ENCODE measurements around the gene TYMP.
"Not testable (repeated sequence)": the region's sequence is repeated elsewhere in the genome, so short reads cannot be mapped to it uniquely, and the experiment has no call there.

Gene TYMP

DNA sequence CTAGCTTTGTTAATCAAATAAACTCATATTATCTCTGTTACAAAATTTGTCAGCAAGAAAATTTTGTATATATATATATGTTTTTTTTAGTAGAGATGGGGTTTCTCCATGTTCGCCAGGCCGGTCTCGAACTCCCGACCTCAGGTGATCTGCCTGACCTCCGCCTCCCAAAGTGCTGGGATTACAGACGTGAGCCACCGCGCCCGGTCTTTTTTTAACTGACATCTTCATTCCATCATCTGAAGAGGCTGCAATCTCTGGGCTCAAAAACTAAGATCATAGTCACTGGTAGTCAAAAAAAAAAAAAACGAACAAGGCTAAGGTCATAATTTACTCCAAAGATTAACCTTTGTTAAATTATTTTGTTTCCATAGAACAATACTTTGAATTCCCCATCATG, 10.6 kb upstream of the TYMP start:
- DNase-seq (ENCODE audit: low spot score), result no peak

DNA sequence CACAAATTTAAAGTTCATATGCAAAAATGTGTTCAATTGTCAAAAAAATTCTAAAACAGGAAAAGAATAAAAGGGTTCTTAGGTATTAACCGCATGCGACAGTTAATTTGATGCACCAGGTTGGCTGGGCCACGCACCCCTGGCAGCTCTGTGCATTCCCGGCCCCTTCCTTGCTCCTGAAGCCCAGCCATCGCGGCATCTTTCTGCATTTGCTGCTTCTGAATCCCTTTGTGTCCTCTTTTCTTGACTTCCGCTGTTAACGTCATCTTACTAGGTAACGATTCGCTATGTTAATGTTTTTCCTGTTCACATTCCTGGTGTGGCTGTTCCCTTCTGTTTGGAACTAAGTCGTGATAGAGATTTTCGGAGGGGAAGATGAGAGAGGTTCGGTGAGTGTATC, 8.0 kb upstream of the TYMP start:
- DNase-seq (ENCODE audit: low spot score), result no peak

DNA sequence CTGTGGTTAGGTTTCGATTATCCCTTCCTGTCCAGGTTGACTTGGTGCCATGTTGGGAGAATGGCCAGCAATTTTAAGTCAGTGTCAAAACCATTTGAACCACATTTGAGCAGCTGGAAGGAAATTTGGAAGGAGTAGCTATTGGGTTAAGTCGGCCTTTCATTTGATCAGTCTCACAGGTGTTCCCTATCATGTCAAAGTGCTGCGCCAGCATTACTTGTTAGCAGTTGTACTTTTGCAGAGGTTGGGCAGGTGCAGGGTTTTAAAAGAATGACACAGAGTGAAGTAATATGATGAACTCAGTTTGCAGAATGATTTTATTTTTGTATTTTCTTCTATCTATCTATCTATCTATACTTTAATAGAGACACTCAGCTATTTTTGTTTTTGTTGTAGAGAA, 6.4 kb upstream of the TYMP start:
- DNase-seq (ENCODE audit: low spot score), result no peak

DNA sequence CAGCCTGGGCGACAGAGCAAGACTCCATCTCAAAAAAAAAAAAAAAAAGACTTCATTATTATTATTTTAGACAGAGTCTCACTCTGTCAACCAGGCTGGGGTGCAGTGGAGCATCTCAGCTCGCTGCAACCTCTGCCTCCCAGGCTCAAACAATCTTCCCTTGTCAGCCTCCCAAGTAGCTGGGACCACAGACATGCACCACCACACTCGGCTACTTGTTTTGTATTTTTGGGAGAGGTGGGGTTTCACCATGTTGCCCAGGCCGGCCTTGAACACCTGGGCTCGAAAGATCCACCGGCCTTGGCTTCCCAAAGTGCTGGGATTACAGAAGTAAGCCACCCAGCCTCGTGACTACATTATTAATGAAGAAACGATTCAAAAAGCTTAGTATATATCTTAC, 5.3 kb upstream of the TYMP start:
- DNase-seq (ENCODE audit: low spot score), result no peak

DNA sequence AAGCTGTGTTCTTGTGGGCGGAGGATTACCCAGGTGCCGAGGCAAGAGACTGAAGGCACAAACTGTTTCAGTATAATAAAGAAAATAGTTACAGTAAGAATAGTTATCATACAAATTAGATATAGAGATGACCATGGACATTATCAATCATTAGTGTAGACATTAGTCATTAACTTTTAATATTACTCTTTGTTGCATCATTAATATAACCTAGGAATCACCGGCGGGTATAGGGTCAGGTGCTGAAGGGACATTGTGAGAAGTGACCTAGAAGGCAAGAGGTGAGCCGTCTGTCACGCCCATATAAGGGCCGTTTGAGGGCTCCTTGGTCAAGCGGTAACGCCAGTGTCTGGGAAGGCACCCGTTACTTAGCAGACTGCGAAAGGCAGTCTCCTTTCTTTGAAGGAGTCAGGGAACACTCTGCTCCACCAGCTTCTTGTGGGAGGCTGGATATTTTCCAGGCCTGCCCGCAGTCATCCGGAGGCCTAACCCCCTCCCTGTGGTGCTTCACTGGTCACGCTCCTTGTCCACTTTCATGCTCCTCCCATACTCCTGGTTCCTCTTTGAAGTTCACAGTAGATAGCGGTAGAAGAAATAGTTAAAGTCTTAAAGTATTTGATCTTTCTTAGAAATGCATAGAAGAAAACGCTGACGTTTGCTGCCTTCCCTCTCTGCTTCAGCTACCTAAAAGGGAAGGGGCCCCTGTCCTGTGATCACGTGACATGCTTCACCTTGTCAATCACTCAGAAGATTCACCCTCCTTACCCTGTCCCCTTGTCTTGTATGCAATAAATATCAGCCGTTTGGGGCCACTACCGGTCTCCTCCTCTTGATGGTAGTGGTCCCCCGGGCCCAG, 4.3 kb upstream of the TYMP start:
- not testable (repeated sequence) for DNase-seq (ENCODE audit: low spot score)

DNA sequence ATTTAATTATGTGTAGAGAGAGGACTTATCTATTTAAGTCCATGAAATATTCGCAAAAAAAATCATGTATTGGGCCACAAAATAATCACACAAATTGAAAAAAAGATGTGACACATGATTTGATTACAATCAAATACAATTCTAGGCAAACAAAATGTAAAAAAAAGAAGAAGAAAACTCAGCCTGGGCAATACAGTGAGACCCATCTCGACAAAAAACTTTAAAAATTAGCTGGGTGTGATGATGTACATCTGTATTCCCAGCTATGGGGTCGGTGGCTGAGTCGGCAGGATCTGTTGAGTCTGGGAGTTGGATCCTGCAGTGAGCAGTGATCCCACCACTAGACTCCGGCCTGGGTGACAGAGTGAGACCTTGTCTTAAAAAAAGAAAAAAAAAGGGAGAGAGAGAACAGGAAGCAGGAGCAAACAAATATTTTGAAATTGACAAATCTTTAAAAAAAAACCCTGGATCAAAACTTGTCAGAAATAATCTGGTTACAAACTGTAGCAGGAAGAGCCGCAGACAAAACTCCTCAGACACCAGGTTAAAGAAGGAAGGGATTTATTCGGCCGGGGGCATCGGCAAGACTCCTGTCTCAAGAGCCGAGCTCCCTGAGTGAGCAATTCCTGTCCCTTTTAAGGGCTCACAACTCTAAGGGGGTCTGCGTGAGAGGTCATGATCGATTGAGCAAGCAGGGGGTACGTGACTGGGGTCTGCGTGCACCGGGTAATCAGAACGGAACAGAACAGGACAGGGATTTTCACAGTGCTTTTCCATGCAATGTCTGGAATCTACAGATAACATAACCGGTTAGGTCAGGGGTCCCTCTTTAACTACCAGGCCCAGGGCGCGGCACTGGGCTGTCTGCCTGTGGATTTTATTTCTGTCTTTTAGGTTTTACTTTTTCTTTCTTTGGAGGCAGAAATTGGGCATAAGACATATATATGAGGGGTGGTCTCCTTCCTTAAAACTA, 3.3 kb upstream of the TYMP start:
- DNase-seq (ENCODE audit: low spot score), result no peak

DNA sequence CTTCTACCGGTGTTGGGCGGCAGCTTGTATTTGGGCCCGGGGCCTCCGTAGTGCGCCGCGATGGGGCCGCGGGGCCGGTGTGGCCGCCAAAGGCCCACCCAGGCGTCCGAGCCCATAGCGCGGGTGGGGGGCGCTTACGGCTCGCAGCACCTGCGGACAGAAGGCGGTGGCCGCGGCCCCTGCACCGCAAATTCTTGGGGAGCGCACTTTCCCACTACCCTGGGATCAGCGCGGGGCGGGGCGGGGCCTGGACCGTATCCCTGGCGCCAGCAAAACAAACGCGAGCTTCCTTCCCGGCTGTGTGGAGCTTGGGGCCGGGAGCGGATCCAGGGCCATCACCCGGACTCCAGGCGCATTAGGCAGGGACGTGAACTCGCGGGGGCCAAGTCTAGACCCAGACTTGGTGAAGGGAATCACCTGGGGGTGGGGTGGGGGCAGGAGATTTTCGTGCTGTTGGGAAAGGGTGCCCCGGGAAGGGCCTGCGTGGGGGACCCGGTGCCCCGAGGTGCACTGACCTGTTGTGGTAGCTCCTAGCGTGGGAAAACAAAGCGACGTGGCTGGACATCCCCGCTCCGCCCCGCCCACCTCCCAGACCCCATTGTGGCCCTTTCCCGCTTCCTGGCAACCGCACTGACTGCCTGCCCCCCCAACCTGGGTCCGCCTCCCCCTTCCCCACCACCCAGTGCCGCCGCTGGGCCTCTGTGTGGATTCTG, 2.3 kb upstream of the TYMP start:
- peak; percentile 35 for DNase-seq (ENCODE audit: low spot score)

DNA sequence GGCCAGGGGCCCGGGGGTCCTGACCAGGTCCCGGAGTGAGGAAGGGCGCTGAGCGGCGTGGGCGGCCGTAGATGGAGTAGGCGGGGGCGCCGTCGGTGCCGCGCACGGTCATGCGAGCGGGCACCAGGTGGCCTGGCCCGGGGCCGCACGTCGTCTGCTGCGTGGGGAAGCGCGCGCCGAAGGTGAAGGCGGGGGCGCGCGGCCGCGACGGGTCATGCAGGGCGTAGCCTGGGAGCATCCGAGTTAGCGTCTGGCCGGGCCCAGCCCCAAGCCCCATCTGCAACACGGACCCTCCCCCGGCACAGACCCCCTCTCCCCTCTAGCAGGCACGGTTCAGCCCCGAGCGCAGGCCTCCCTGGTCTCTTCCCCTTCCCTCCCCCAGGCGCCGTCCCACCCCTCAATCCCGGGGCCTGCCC, 1.7 kb upstream of the TYMP start:
- DNase-seq (ENCODE audit: low spot score), result no peak

DNA sequence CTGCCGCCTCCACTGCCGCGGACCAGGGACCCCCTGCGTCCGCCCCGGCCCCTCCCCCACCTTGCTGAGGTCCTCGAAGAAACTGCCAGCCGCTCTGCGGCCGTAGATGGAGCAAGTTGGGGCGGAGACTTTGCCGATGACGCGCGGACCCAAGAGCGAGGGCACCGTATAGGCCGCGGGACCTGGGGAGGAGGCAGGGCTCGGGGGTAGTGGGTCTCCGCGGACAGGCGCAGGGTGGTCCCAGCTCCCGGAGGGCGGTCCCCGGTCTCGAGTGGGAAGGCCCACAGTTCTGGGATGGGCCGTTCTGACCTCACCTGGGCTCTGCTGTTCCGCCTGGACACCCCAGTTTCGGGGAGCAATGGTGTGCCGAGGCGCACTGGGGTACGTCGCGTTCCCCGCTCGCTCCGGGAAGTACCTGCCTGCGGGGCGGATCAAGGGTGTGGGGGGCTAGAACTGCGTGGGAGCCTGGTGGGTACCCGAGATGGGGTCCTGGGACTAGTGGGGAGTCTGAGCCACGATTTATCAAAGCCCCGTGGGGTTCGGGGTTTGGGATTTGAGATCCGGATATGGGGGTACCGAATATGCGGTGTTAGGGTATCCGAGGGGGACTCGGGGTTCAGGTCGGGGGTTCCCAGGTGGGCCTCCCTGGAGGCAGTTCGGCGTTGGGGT, 1.2 kb upstream of the TYMP start:
- peak; percentile 26 for DNase-seq (ENCODE audit: low spot score)

DNA sequence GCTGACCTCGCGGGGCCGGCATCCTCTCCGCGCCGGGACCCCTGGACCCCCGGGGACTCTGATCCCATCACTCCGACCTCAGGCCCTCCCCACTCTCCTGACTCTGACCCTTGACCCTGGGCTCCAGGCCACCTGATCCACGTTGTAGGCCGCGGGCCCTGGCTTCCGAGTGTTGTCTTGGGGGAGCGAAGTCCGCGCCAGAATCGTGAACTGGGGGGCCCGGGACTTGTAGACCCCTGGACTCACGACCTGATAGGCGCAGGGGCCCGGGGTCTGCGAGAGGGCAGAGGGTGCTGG, 716 bp upstream of the TYMP start:
- DNase-seq (ENCODE audit: low spot score), result no peak

DNA sequence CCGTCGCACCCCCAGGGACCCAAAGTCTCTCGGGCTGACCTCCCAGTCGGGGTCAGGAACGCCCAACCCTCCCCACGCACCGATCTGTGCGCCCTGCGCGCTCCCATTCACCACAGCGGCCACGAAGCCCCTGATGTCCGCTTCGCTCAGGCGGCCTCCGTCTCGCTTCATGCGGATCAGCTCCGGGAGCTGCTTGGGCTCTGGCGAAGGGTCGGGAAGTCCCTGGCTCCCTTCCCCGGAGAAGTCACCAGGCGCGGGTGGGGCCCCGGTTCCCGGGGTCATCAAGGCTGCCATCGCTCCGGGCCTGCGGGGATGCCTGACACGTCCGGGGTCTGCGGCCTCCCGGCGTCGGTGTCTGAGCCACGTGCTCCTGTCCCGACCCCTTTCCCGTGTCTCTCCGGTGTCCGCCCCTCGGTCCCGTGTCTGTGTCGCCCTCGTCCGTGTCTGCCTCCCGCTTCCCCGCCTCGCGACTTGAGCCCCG, 356 bp downstream of the TYMP start:
- DNase-seq (ENCODE audit: low spot score), result no peak

DNA sequence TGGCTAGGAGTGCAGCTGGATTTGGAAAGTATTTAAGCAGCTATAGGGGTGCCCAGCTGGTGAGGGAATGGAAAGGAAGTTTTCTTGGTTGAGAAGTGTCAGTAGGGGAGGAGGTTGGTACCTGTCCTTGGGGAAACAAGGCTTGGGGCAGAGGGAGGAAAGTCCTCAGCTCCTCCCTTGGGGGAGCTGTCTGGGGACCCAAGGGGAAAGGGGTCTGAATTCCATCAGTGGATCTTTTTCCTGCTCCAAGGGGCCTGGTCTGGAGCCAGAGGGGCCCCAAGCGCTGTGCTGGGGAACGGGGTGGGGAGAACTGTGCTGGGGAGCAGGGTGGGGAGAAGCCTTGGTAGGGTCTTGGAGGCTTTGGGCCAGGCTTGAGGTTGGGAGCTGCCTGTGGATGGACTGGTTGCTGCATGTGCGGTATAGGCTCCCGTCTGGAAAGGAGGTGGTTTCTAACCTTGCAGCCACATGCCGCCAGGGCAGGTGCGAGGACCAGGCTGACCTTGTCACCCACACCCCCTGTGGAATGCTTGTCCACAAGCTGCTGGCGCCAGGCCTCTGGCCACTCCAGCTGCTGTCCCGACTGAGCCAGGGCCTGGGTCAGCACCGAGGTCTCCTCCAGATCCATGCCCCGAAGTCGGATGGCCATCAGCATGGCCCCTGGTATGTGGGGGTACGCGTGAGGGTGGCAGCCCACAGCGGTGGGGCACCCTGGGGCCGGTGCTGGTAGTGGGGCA, 963 bp downstream of the TYMP start:
- no peak for DNase-seq (ENCODE audit: low spot score)

DNA sequence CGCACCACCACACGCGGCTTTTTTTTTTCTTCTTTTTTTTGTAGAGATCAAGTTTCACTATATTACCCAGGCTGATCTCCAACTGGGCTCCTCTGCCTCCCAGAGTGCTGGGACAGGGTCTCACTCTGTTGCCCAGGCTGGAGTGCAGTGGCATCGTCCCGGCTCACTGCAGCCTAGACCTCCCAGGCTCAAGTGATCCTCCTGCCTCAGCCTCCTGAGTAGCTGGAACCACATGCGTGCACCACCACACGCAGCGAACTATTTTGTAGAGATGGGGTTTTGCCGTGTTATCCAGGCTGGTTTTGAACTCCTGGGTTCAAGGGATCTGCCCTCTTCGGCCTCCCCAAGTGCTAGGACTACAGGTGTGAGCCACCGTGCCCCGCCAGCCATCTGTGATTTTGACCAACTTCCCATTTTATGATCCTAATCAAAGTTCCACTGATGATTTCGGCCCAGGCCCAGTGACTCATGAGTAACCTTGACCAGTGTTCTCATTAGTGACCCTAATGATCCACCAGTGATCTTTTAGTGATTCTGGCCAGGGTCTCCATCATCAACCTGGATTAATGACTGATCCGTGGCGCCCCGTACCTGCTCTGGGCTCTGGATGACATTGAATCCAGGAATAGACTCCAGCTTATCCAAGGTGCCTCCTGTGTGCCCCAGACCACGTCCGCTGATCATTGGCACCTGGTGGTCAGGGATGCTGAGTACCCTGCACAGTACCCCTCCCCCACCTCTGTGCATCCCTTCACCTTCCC, 1.7 kb downstream of the TYMP start:
- DNase-seq (ENCODE audit: low spot score), result no peak

DNA sequence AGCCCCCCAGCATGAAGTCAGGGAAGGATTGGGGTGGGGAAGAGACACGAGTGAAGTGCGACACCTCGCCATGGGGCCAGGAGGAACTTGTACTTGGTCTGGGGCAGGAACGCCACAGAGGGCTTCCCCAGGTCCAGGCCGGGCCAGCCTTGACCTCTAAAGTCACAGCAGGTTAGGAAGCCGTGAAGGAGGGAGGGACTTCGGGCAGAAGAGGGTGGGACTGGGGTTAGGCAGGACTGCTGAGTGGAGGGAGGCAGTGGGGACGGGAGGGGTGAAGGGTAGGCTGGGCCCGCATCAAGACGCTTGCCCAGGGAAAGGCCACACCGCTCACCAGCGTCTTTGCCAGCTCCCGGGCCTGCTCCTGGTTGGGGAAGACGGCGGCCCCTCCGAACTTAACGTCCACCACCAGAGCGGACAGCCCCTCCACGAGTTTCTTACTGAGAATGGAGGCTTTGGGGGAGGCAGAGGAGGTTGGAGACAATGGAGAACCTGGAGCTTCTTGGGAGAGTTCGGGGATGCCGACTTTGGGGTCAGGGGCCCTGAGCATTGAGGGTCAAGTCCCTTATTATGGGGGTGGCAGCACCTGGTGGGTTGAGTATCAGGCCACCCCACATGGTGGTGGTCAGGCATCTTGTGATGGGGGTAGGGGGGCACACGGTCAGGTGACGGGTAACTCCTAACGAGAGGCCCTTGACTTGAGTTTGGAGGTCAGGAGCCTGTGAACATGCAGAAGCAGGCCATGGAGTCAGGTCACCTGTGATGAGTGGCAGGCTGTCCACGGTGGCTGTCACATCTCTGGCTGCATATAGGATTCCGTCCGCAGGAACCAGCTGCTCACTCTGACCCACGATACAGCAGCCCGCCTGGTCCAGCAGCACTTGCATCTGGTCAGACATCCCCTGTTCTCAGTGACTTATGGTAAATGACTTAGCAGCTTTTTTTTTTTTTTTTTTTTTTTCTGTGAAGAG, 2.7 kb downstream of the TYMP start:
- no peak for DNase-seq (ENCODE audit: low spot score)

DNA sequence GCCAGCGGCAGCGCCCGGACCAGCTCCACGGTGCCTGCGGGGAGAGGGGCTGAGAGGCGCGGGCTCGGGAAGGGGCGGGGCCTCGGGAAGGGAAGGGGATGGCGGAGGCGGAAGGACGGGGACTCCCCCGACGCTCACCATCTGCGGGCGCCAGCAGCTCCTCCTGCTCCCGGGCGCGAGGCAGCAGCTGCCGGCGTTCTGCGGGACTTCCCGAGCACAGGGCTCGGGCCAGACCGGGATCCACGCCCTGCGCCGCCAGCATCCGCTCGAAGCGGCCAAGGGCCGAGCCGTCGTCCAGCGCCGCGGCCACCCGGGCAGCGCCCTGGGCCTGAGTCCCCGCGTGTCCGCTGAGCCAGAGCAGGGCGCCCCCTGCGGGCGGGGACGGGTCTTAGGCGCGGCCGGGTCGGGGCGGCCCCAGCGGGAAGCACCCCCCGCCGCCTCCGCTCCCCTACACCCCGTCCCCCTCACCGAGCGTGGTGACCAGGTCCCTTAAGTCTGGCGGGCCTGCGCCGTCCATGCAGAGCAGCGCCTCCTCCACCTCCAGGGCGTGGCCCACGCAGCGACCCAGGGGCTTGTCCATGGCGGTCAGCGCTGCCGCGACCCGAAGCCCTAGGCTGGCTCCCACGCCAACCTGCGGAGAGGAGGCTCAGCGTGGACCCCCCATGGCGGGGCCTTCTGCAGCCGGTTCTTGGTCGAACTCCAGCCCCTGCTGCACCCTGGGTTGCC, 3.5 kb downstream of the TYMP start:
- DNase-seq (ENCODE audit: low spot score), result peak; percentile 57

DNA sequence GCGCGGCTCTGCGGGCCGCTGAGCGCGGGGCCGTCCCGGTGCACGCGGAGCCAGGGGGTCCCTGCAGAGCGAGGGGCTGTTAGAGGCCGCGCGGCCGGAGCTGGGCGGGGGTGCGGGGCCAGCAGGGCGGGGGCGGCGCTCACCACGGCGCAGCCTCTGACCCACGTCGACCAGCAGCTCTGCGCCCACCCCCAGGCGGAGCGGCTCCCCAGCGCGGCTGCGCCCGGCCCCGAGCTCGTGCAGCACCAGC, 4.0 kb downstream of the TYMP start:
- DNase-seq (ENCODE audit: low spot score), result no peak

DNA sequence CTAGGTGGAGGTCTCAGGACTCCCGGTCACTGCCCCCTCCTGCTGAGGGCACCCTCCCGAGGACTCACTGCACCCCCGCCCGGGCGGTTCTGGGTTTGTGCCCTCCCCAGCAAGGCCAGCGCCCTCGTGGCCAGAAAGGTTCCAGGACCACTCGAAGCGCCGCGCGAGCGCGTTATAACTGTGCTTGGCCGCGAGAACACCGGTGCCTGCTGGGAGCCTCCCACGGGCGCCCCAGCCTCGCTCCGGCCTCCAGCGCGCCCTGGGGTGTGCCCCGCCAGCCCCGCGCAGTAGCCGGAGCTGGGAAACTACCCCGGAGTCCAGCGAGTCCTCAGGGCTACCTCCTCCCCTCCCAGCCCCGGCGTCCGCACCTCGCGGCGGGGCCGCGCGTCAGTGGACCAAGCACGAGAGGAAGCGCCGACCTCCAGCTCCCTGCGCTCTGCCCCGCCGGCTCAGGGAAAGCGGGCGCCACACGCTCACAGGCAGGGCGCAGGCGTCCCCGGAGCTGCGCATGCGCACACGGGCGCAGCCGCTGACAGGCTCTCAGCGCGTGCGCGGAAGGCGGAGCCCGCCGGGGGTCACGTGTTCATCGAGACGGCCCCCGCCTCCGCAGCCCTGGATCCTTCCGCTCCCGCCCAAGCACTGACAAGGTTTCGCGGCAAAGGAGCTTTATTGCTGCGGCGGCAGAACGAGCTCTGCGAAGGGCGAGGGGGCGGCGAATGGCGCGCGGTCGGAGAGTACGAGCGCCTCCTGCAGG, 4.5 kb downstream of the TYMP start, which contains the start of gene SCO2:
Gene SCO2 (minus strand): TSS at position 495 of the 754 bp plus-strand sequence. CDS start 1,187 bp downstream, outside the sequence.
- peak; percentile 95 for DNase-seq (ENCODE audit: low spot score)

DNA sequence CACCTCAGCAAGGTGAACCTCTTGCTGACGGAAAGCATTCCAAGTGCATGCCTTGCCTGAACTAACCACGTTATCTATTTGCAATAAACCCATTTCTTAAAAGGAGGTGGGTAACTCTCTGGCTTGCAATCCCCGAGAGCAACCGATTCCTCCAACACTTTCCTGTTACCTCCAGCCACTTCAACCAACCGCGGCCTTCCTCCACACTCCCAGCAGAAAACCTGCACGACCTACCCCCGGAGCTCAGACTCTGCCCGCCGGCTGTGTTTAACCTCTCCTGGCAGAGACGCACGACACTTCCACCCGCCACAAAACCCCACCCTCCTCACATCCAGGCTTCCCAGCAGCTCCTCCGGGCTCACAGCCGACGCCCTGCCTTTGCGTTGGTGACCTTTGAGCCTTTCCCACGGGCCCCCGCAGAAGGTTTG, 5.1 kb downstream of the TYMP start:
- no peak for DNase-seq (ENCODE audit: low spot score)
